ENCODE measurements around the gene P2RX3.

P2RX3 gene

DNA sequence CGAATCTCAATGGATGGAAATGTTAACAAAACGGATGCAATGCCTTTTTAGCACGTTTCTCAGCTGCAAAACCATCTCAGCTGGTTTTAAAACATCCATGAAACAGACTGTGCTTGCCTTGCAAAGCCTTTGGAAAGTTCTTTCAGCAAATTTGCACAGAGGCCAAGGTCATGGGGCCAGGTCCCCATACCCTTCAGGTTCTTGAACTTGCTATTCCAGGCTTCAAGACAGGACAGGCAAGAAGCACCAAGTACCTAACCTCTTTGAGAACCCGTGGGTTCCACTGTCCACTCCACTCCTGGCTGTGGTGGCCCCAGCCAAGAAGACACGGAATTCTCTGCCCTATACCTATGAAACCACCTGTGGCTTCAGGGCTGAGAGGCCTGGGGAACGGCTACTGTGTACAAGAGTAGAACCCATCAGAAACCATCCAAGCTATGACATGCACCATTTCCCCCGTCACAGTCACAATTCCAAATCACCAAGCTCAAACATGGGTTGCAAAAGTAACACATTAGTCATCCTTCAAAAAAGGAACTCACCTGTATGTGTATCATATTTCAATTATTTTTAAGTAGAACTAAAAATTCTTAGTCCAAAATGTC lies 30.4 kb upstream of the P2RX3 start:
- H3K4me3 ChIP-seq: peak overlapping the region in 3 of 10 experiments; percentile 37 to 54 (median 48); a peak in 2 of 20 replicates
- peaks cover 0 to 61% (median 0%) of the 10 kb centered on the region in 11 experiments; a peak in 8 of 22 replicates for H4K20me1 ChIP-seq
- H3K4me2 ChIP-seq: peak overlapping the region; percentile 76 to 97 (median 83); a peak in 20 of 22 replicates
- peaks cover 11 to 48% (median 34%) of the 10 kb centered on the region in 11 experiments; a peak in 20 of 22 replicates for H3K36me3 ChIP-seq
- H3K4me1 ChIP-seq: peaks cover 46 to 94% (median 64%) of the 10 kb centered on the region in 10 experiments
- no peaks in the 10 kb centered on the region for H3K27me3 ChIP-seq
- no peaks in the 10 kb centered on the region for H3K9me3 ChIP-seq (replicated peaks in 1 of 11)
- no peak for TF ChIP-seq Cebpa-rat (IDR thresholded peaks at IDR 0.05)
- H3K27ac ChIP-seq: peak overlapping the region in 6 of 11 experiments; percentile 30 to 64 (median 52); a peak in 8 of 22 replicates
- no peak overlapping the region for H3K9ac ChIP-seq

DNA sequence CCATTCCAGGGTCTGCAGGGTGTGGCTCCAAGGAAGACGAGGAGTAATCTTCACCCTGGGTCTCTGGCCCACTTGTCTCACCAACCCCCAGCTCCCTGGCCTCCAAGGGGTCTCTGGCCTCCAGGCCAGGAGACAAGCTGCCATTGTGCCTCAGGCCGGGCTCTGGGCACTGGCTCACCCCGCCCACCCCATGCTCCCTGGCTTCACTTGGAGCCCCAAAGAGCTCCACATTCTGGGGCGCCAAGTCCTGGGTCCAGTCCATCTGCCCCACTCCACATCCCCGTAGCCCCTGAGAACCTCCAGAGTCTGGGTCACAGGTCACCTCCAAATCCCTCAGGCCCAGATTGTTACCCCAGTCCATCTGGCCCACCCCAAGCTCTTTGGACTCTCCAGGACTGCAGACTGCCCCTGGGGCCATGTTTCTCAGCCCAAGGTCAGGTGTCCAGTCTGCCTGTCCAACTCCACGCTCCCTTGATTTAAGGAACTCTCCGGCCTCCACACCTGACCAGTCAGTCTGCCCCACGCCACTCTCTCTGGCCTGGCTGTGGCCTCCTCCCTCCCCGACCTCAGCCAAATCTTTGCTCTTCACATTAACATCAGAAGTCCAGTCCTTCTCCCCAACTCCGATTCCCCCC lies 29.6 kb upstream of the P2RX3 start:
- Histone ChIP-seq H3K27me3 (no peaks in the 10 kb centered on the region), H3K4me2 (peak overlapping the region in 6 of 11 experiments; percentile 27 to 91 (median 83); a peak in 8 of 22 replicates), H3K9me3 (replicated peaks in 1 of 11) (no peaks in the 10 kb centered on the region), H3K27ac (peak overlapping the region in 3 of 11 experiments; percentile 14 to 83 (median 18); a peak in 3 of 22 replicates), H3K9ac (no peak overlapping the region; a peak in 1 of 22 replicates), H3K4me3 (no peak overlapping the region), H3K4me1 (peaks cover 46 to 96% (median 66%) of the 10 kb centered on the region in 10 experiments), H3K36me3 (peaks cover 13 to 48% (median 34%) of the 10 kb centered on the region in 11 experiments; a peak in 21 of 22 replicates), H4K20me1 (peaks cover 0 to 53% (median 0%) of the 10 kb centered on the region in 11 experiments; a peak in 8 of 22 replicates)
- no peak for TF ChIP-seq Cebpa-rat (IDR thresholded peaks at IDR 0.05)

GRCh38 chr11:57309106-57310059 lies 28.8 kb upstream of the P2RX3 start:
- peak overlapping the region in 5 of 11 experiments; percentile 71 to 83 (median 79); a peak in 5 of 22 replicates for H3K27ac ChIP-seq

GRCh38 chr11:57310091-57310490 lies 28.1 kb upstream of the P2RX3 start:
- no peak for TF ChIP-seq Cebpa-rat (IDR thresholded peaks at IDR 0.05)
- peak overlapping the region in 6 of 11 experiments; percentile 2 to 75 (median 71); a peak in 7 of 22 replicates for H3K9ac ChIP-seq
- peak overlapping the region in 10 of 11 experiments; percentile 77 to 95 (median 92); a peak in 17 of 22 replicates for H3K4me2 ChIP-seq
- peak overlapping the region in 8 of 11 experiments; percentile 10 to 83 (median 73); a peak in 10 of 22 replicates for H3K27ac ChIP-seq
- peaks cover 0 to 55% (median 0%) of the 10 kb centered on the region in 11 experiments; a peak in 5 of 22 replicates for H4K20me1 ChIP-seq
- H3K9me3 ChIP-seq (replicated peaks in 1 of 11): no peaks in the 10 kb centered on the region
- no peaks in the 10 kb centered on the region for H3K27me3 ChIP-seq
- H3K4me1 ChIP-seq: peaks cover 46 to 89% (median 62%) of the 10 kb centered on the region in 10 experiments
- H3K36me3 ChIP-seq: peaks cover 28 to 63% (median 47%) of the 10 kb centered on the region in 11 experiments; a peak in 21 of 22 replicates
- peak overlapping the region in 3 of 10 experiments; percentile 53 to 62 (median 57); a peak in 5 of 20 replicates for H3K4me3 ChIP-seq

More at GRCh38 chr11:57309106-57310059, 28.8 kb upstream of the P2RX3 start:
- Histone ChIP-seq H3K9ac (peak overlapping the region in 1 of 11 experiments; percentile 74; a peak in 1 of 22 replicates), H4K20me1 (peaks cover 0 to 54% (median 0%) of the 10 kb centered on the region in 11 experiments; a peak in 8 of 22 replicates), H3K4me1 (peaks cover 46 to 89% (median 62%) of the 10 kb centered on the region in 10 experiments), H3K4me3 (no peak overlapping the region), H3K9me3 (replicated peaks in 1 of 11) (no peaks in the 10 kb centered on the region), H3K27me3 (no peaks in the 10 kb centered on the region), H3K36me3 (peaks cover 21 to 57% (median 40%) of the 10 kb centered on the region in 11 experiments; a peak in 21 of 22 replicates), H3K4me2 (peak overlapping the region in 5 of 11 experiments; percentile 77 to 95 (median 91); a peak in 7 of 22 replicates)
- TF ChIP-seq Cebpa-rat (IDR thresholded peaks at IDR 0.05): no peak

- Histone ChIP-seq H3K36me3 (peaks cover 31 to 63% (median 49%) of the 10 kb centered on the region in 11 experiments; a peak in 21 of 22 replicates), H3K9ac (peak overlapping the region; percentile 44 to 75 (median 71); a peak in 21 of 22 replicates)
Observed at GRCh38 chr11:57310630-57311086, 27.5 kb upstream of the P2RX3 start.

GRCh38 chr11:57311109-57311936 lies 26.8 kb upstream of the P2RX3 start:
- peak overlapping the region; percentile 77 to 95 (median 91) for H3K4me2 ChIP-seq
- H3K9ac ChIP-seq: peak overlapping the region; percentile 44 to 75 (median 71); a peak in 21 of 22 replicates
- H3K27ac ChIP-seq: peak overlapping the region in 10 of 11 experiments; percentile 43 to 86 (median 78); a peak in 19 of 22 replicates
- TF ChIP-seq Cebpa-rat (IDR thresholded peaks at IDR 0.05): peak in 2 of 11 experiments; percentile 33 to 67; a peak in 2 of 22 replicates
- no peaks in the 10 kb centered on the region for H3K9me3 ChIP-seq (replicated peaks in 1 of 11)
- peaks cover 37 to 69% (median 53%) of the 10 kb centered on the region in 11 experiments for H3K36me3 ChIP-seq
- H3K27me3 ChIP-seq: no peaks in the 10 kb centered on the region
- peaks cover 48 to 89% (median 66%) of the 10 kb centered on the region in 10 experiments for H3K4me1 ChIP-seq
- peak overlapping the region; percentile 28 to 71 (median 56); a peak in 19 of 20 replicates for H3K4me3 ChIP-seq
- H4K20me1 ChIP-seq: peaks cover 0 to 52% (median 0%) of the 10 kb centered on the region in 11 experiments; a peak in 6 of 22 replicates

More at GRCh38 chr11:57310630-57311086, 27.5 kb upstream of the P2RX3 start:
- peak overlapping the region; percentile 77 to 95 (median 91) for H3K4me2 ChIP-seq
- TF ChIP-seq Cebpa-rat (IDR thresholded peaks at IDR 0.05): peak in 1 of 11 experiments; percentile 45; a peak in 2 of 22 replicates
- peaks cover 48 to 89% (median 66%) of the 10 kb centered on the region in 10 experiments for H3K4me1 ChIP-seq
- H3K27me3 ChIP-seq: no peaks in the 10 kb centered on the region
- H4K20me1 ChIP-seq: peaks cover 0 to 51% (median 0%) of the 10 kb centered on the region in 11 experiments; a peak in 6 of 22 replicates
- peak overlapping the region; percentile 28 to 71 (median 56); a peak in 19 of 20 replicates for H3K4me3 ChIP-seq
- peak overlapping the region in 10 of 11 experiments; percentile 43 to 83 (median 72); a peak in 19 of 22 replicates for H3K27ac ChIP-seq
- H3K9me3 ChIP-seq (replicated peaks in 1 of 11): no peaks in the 10 kb centered on the region
